WTC11 (cell line): ENCODE measurements around the gene FCN2. TPM values are rescaled to one million over a fixed set of nuclear protein-coding genes. Genes with fewer than 3 reads are reported as not detected.

ENCODE experiments used
- ATAC-seq: fragments of 200-7000 bp; cut with Tn5 transposase; 2 replicates; pipeline ENCODE4 v1.10.0; 2021; ENCODE audit warnings: mild to moderate bottlenecking, moderate library complexity
- CTCF ChIA-PET: fragments of 300-600 bp; sonication (Branson Sonifier 250); formaldehyde crosslinking; loops from one replicate; lab custom pipeline; 2021; ENCODE audit warnings: antibody characterized with exemption; lab: Charles Lee
- POLR2A ChIA-PET: fragments of 350-600 bp; sonication (Branson Sonifier 250); formaldehyde crosslinking; loops from one replicate; lab custom pipeline; 2021; ENCODE audit warnings: antibody characterized with exemption; lab: Charles Lee
- DNase-seq: peaks from one replicate; pipeline ENCODE4 v3.0.0; 2021; ENCODE audit warnings: low spot score
- H3K27ac Mint-ChIP-seq: 2 replicates; pipeline ENCODE4 v1.8.0; 2021; ENCODE audit warnings: mixed read lengths
- H3K27me3 Mint-ChIP-seq: 2 replicates; pipeline ENCODE4 v1.8.0; 2021; ENCODE audit warnings: low read depth, mild to moderate bottlenecking, moderate library complexity, mixed read lengths
- H3K36me3 Mint-ChIP-seq: 2 replicates; pipeline ENCODE4 v1.8.0; 2021; ENCODE audit warnings: mixed read lengths
- H3K4me1 Mint-ChIP-seq: 2 replicates; pipeline ENCODE4 v1.8.0; 2022; ENCODE audit warnings: mixed read lengths
- H3K4me3 Mint-ChIP-seq: 2 replicates; pipeline ENCODE4 v1.8.0; 2021; ENCODE audit warnings: mild to moderate bottlenecking, moderate library complexity, mixed read lengths
- H3K9me3 Mint-ChIP-seq: 2 replicates; pipeline ENCODE4 v1.8.0; 2021; ENCODE audit warnings: mixed read lengths
- AFF4 ChIP-seq: sonication (generic); formaldehyde crosslinking; IDR thresholded peaks from 2 replicates; pipeline ENCODE4 v1.8.1; 2023; ENCODE audit warnings: mild to moderate bottlenecking, missing genetic modification reagents, borderline replicate concordance
- ATF2 ChIP-seq: sonication (generic); formaldehyde crosslinking; IDR thresholded peaks from 2 replicates; pipeline ENCODE4 v1.8.1; 2022; ENCODE audit warnings: low read depth, missing genetic modification reagents, borderline replicate concordance
- E2F4 ChIP-seq: sonication (generic); formaldehyde crosslinking; IDR thresholded peaks from 2 replicates; pipeline ENCODE4 v1.8.1; 2022; ENCODE audit warnings: low read depth, mild to moderate bottlenecking, moderate library complexity, missing genetic modification reagents, borderline replicate concordance
- ETV6 ChIP-seq: sonication (generic); formaldehyde crosslinking; IDR thresholded peaks from 2 replicates; pipeline ENCODE4 v1.8.1; 2022; ENCODE audit warnings: mild to moderate bottlenecking, missing genetic modification reagents
- GRHL2 ChIP-seq: fragments of 250-450 bp; sonication (Bioruptor Pico); IDR thresholded peaks from 2 replicates; pipeline ENCODE4 v1.8.0; 2022; ENCODE audit warnings: mild to moderate bottlenecking, moderate library complexity; ENCODE audit not compliant: insufficient replicate concordance, severe bottlenecking
- HMGA2 ChIP-seq: fragments of 250-450 bp; sonication (Bioruptor Pico); IDR thresholded peaks from 2 replicates; pipeline ENCODE4 v1.4.0; 2021; ENCODE audit warnings: mild to moderate bottlenecking, moderate library complexity
- HMGXB4 ChIP-seq: sonication (generic); formaldehyde crosslinking; IDR thresholded peaks from 2 replicates; pipeline ENCODE4 v1.8.1; 2023; ENCODE audit warnings: mild to moderate bottlenecking, moderate library complexity, missing genetic modification reagents
- KAT7 ChIP-seq: sonication (generic); formaldehyde crosslinking; IDR thresholded peaks from 2 replicates; pipeline ENCODE4 v1.8.1; 2023; ENCODE audit warnings: missing genetic modification reagents, mild to moderate bottlenecking, borderline replicate concordance
- NFATC4 ChIP-seq: fragments of 250-450 bp; sonication (Bioruptor Pico); IDR thresholded peaks from 2 replicates; pipeline ENCODE4 v1.9.0; 2021; ENCODE audit warnings: mild to moderate bottlenecking
- NFYB ChIP-seq: sonication (generic); formaldehyde crosslinking; conservative IDR thresholded peaks from 2 replicates; pipeline ENCODE4 v1.8.0; 2022; ENCODE audit warnings: low read depth, missing genetic modification reagents
- NR2C2 ChIP-seq: sonication (generic); formaldehyde crosslinking; IDR thresholded peaks from 2 replicates; pipeline ENCODE4 v1.8.0; 2022; ENCODE audit warnings: mild to moderate bottlenecking, missing genetic modification reagents
- PREB ChIP-seq: sonication (generic); formaldehyde crosslinking; IDR thresholded peaks from 2 replicates; pipeline ENCODE4 v1.8.1; 2022; ENCODE audit warnings: mild to moderate bottlenecking, missing genetic modification reagents, moderate library complexity, borderline replicate concordance
- RORB ChIP-seq: fragments of 250-450 bp; sonication (Bioruptor Pico); IDR thresholded peaks from 2 replicates; pipeline ENCODE4 v1.9.0; 2021; ENCODE audit warnings: mild to moderate bottlenecking
- SOX15 ChIP-seq: fragments of 250-450 bp; sonication (Bioruptor Pico); IDR thresholded peaks from 2 replicates; pipeline ENCODE4 v1.9.0; 2021; ENCODE audit warnings: mild to moderate bottlenecking
- TEAD1 ChIP-seq: sonication (generic); formaldehyde crosslinking; IDR thresholded peaks from 2 replicates; pipeline ENCODE4 v1.8.0; 2022; ENCODE audit warnings: mild to moderate bottlenecking, missing genetic modification reagents
- TEAD4 ChIP-seq: sonication (generic); formaldehyde crosslinking; IDR thresholded peaks from 2 replicates; pipeline ENCODE4 v1.8.0; 2022; ENCODE audit warnings: mild to moderate bottlenecking, missing genetic modification reagents
- ZNF423 ChIP-seq: fragments of 250-450 bp; sonication (Bioruptor Pico); IDR thresholded peaks from 2 replicates; pipeline ENCODE4 v2.1.2; 2022; ENCODE audit warnings: mild to moderate bottlenecking, moderate library complexity
- total RNA-seq: library from RNA; stranded (reverse); gene quantifications from 3 replicates; pipeline ENCODE4 v1.2.3, GENCODE V29; 2021

Gene FCN2
- total RNA-seq, 1 experiment from 2014 or later = not detected

- ATAC-seq = no peak
- POLR2A ChIA-PET = no interaction called here
- H3K27ac Mint-ChIP-seq = no peak overlapping the region
- DNase-seq = no peak
- H3K36me3 Mint-ChIP-seq = peaks cover 4% of the 10 kb centered on the region; the same call in 1 of the 2 replicates
- TF ChIP-seq ETV6 (CRISPR knock-in tag) (no peak), NFATC4 (CRISPR knock-in tag) (no peak), TEAD1 (CRISPR knock-in tag) (no peak), PREB (no peak), SOX15 (CRISPR knock-in tag) (no peak)
- H3K4me3 Mint-ChIP-seq = no peak overlapping the region
- H3K27me3 Mint-ChIP-seq = no peaks in the 10 kb centered on the region; the same call in 1 of the 2 replicates
- H3K4me1 Mint-ChIP-seq = no peaks in the 10 kb centered on the region
- CTCF ChIA-PET = no interaction called here
- no peaks in the 10 kb centered on the region for H3K9me3 Mint-ChIP-seq
Measured at GRCh38 chr9:134850611-134851010, 30.0 kb upstream of the FCN2 start.

- TF ChIP-seq AFF4 (CRISPR knock-in tag) (no peak), HMGA2 (CRISPR knock-in tag) (no peak), NFYB (CRISPR knock-in tag) (no peak), NR2C2 (CRISPR knock-in tag) (no peak), E2F4 (CRISPR knock-in tag) (no peak), KAT7 (CRISPR knock-in tag) (no peak)
- H3K36me3 Mint-ChIP-seq = peaks cover 4% of the 10 kb centered on the region; the same call in 1 of the 2 replicates
- no peaks in the 10 kb centered on the region; the same call in 1 of the 2 replicates for H3K27me3 Mint-ChIP-seq
- H3K9me3 Mint-ChIP-seq = no peaks in the 10 kb centered on the region
- ChIA-PET CTCF (no interaction called here), POLR2A (no interaction called here)
- ATAC-seq (no peak), DNase-seq (no peak)
- no peak overlapping the region for H3K27ac Mint-ChIP-seq
- H3K4me1 Mint-ChIP-seq = no peaks in the 10 kb centered on the region
- no peak overlapping the region for H3K4me3 Mint-ChIP-seq
Measured at GRCh38 chr9:134851020-134851419, 29.6 kb upstream of the FCN2 start.

- DNase-seq = no peak
- H3K27ac Mint-ChIP-seq = no peak overlapping the region
- ChIA-PET POLR2A (no interaction called here), CTCF (no interaction called here)
- ATAC-seq = no peak
- H3K27me3 Mint-ChIP-seq = no peaks in the 10 kb centered on the region; the same call in 1 of the 2 replicates
- peaks cover 4% of the 10 kb centered on the region; the same call in 1 of the 2 replicates for H3K36me3 Mint-ChIP-seq
- H3K4me3 Mint-ChIP-seq = no peak overlapping the region
- peaks cover 8% of the 10 kb centered on the region for H3K9me3 Mint-ChIP-seq
- H3K4me1 Mint-ChIP-seq = no peaks in the 10 kb centered on the region
- no peak for TF ChIP-seq ZNF423 (CRISPR knock-in tag)
- no peak for TF ChIP-seq AFF4 (CRISPR knock-in tag)
- TF ChIP-seq GRHL2 (CRISPR knock-in tag) = no peak
- TF ChIP-seq TEAD1 (CRISPR knock-in tag) = no peak
- TF ChIP-seq ATF2 = no peak
- no peak for TF ChIP-seq RORB
- no peak for TF ChIP-seq TEAD4 (CRISPR knock-in tag)
- TF ChIP-seq NR2C2 (CRISPR knock-in tag) = no peak
- TF ChIP-seq HMGXB4 (CRISPR knock-in tag) = no peak
Measured at GRCh38 chr9:134852906-134853654, 27.5 kb upstream of the FCN2 start.
